Hematopoietic multipotent progenitor cell treated with erythropoietin and hydrocortisone succinate and interleukin-3 and kit ligand, for 4 days (in vitro differentiated cells): ENCODE measurements around the gene ARHGAP36.

Experiments
- DNase-seq: peaks from one replicate; pipeline ENCODE4 v3.0.0-alpha.2; 2015

ARHGAP36 gene

DNA sequence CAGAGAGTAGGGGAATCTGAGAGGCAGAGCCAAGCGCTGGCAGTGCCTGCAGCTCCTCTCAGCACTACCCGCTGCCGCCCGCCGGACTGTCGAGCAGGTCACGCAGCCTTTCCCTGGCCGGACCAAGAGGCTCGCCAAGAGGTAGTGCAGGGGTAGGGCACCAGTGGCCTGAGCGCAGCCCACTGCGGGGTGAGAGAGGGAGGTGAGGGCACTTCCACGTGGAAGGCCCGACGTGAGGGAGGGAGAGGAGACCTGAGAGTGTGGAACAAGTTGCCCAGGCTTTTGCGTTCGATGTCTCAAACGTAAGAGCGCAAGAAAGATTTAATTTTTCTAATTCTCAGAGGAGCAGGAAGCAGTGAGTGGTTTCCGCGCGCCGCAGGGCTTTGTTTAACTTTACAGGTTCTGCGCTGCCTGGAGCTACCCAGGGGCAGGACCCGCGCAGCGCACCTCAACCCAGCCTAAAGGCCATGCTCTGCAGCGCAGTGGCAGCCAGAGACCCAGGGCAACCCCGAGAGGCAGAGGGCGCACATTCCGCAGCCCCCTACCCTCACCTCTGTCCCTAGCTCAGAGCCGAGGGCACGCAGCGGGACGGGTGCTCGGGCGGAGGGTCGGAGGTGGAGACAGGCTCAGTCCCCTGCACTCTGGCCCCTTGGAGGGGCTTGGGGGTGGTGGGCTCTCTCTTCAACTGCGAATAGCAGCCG is 14.9 kb downstream of the ARHGAP36 start:
- DNase-seq = no peak

DNA sequence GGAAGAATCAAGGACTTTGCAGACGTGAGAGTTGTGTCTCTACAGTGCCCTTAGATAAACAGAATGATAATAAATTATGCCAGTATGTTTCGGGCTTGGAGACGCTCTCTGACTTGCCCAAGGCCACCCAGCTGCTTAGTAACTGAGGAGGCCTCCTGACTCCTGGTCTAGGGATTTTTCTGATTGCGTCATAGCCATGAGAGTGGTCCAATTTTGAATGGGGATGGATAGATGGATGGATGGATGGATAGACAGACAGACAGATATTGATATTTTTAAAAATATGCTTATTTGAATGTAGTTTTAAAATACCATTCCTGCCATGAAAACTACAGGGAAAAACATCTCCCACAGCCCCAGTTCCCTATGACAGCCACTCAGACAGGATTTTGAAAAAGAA is 15.5 kb downstream of the ARHGAP36 start:
- DNase-seq = no peak

DNA sequence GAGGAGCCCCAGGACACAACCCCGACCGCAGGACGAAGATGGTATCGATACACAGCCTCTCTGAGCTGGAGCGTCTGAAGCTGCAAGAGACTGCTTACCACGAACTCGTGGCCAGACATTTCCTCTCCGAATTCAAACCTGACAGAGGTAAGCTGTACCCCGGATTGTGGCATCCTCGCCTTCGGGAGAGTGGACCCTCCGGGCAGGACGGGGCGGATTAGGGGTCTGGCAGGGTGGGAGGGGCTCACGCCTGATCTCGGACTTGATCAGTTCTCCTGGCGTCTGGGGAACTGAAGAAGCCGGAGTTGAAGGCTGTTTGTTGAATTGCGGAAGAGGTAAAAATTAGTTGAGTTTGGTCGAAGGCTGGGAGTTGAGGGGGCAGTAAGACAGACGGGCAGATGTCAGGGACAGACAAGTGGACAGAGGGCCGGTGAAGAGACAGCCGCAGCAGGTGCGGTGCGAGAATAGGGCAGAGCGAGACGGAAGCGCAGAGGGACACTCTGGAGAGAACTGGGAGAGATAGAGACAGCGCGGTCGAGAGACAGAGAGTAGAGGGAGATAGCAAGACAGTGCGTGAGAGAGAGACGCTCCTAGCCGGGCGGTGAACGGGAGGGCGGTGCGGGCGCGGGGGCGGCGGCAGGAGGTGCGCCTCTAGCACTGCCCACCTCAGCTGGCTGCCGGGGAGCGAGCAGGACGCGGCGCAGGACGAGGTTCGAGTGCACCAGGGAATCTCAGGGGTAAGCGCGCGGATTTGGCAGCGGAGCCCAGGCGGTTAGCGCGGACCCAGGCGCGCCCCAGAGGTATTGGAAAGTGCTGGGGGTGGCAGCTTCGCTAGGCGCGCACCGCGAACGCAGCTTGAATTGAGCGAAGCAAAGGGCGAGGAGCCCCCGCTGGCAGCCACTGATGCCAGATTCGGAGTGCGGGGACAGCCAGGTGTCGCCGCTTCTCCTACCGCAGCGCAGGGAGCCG is 23.9 kb downstream of the ARHGAP36 start:
- DNase-seq = peak; percentile 20

GRCh38 chrX:131083510-131084142 is 25.5 kb downstream of the ARHGAP36 start:
- no peak for DNase-seq

GRCh38 chrX:131084145-131084544 is 26.0 kb downstream of the ARHGAP36 start:
- no peak for DNase-seq

GRCh38 chrX:131136776-131137175 is 78.6 kb downstream of the ARHGAP36 start:
- DNase-seq = no peak

- no peak for DNase-seq
These were observed 80.9 kb downstream of the ARHGAP36 start for GRCh38 chrX:131139072-131139471.
